DOHH2 (cell line): ENCODE results near the gene NPIPA1.
"Not testable (repeated sequence)": the region's sequence is repeated elsewhere in the genome, so short reads cannot be mapped to it uniquely, and the experiment has no call there.

Source experiments
- H3F3A ChIP-seq: fragments of 200-600 bp; sonication (generic), shearing (Covaris generic); 2 replicates; pipeline ENCODE4 v1.6.0; 2016; ENCODE audit warnings: antibody characterized with exemption, mild to moderate bottlenecking; ENCODE audit not compliant: control insufficient read depth, insufficient read depth
- H3K27ac ChIP-seq: fragments of 200-600 bp; sonication (generic); 2 replicates; pipeline ENCODE4 v1.5.1; 2014; ENCODE audit warnings: low read depth, mild to moderate bottlenecking, low read length, moderate library complexity
- H3K27me3 ChIP-seq: fragments of 200-600 bp; sonication (generic); 2 replicates; pipeline ENCODE4 v1.6.1; 2014; ENCODE audit warnings: mild to moderate bottlenecking, low read length, mixed read lengths; ENCODE audit not compliant: control insufficient read depth
- H3K36me3 ChIP-seq: fragments of 200-600 bp; sonication (generic); 2 replicates; pipeline ENCODE4 v1.6.1; 2014; ENCODE audit warnings: mild to moderate bottlenecking, low read length, moderate library complexity, mixed read lengths; ENCODE audit not compliant: control insufficient read depth
- H3K4me1 ChIP-seq: fragments of 200-600 bp; sonication (generic); 2 replicates; pipeline ENCODE4 v1.6.1; 2014; ENCODE audit warnings: mild to moderate bottlenecking, low read length, mixed read lengths; ENCODE audit not compliant: control insufficient read depth
- H3K4me2 ChIP-seq: fragments of 200-600 bp; sonication (generic); 2 replicates; pipeline ENCODE4 v1.6.0; 2014; ENCODE audit warnings: mild to moderate bottlenecking, low read length, moderate library complexity
- H3K4me3 ChIP-seq: fragments of 200-600 bp; sonication (generic); 2 replicates; pipeline ENCODE4 v1.5.1; 2014; ENCODE audit warnings: mild to moderate bottlenecking, low read length, mixed read lengths
- H3K79me2 ChIP-seq: fragments of 200-600 bp; sonication (generic); 2 replicates; pipeline ENCODE4 v1.6.1; 2014; ENCODE audit warnings: mild to moderate bottlenecking, low read length, mixed read lengths; ENCODE audit not compliant: control insufficient read depth
- H3K9me2 ChIP-seq: fragments of 200-600 bp; sonication (generic); replicated peaks from 2 replicates; pipeline ENCODE4 v1.6.1; 2014; ENCODE audit warnings: mild to moderate bottlenecking, low read length, mixed read lengths; ENCODE audit not compliant: control insufficient read depth
- H3K9me3 ChIP-seq: fragments of 200-600 bp; sonication (generic); 2 replicates; pipeline ENCODE4 v1.6.1; 2014; ENCODE audit warnings: antibody characterized with exemption, low read length, mixed read lengths; ENCODE audit not compliant: control insufficient read depth, insufficient read depth
- H4K20me1 ChIP-seq: fragments of 200-600 bp; sonication (generic); 2 replicates; pipeline ENCODE4 v1.6.0; 2014; ENCODE audit warnings: low read depth, mild to moderate bottlenecking, antibody characterized with exemption, low read length, moderate library complexity; ENCODE audit not compliant: control insufficient read depth, insufficient read depth

NPIPA1 gene

DNA sequence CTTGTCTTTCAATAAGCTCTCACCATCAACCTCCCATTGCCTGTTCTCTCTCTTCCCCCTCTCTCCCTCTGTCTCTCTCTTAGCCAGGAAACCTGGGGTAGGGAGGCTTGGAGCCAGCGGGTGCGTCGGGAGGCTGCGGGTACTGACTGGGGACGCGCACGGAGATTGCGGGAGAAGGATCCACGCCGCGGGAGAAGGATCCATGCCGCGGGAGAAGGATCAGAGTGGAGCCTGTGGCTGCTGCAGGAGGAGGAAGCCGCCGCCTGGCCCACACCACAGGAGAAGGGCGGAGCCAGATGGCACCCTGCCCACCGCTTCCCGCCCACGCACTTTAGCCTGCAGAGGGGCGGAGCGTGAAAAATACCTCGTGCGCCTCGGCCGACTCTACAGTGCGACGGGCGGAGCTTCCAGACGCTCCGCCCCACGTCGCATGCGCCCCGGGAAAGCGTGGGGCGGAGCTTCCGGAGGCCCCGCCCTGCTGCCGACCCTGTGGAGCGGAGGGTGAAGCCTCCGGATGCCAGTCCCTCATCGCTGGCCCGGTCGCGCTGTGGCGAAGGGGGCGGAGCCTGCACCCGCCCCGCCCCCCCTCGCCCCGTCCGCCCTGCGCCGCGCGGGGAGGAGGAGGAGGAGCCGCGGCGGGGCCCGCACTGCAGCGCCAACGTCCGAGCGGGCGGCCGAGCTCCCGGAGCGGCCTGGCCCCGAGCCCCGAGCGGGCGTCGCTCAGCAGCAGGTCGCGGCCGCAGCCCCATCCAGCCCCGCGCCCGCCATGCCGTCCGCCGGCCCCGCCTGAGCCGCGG is 26.2 kb upstream of the NPIPA1 start:
- not testable (repeated sequence) for H3K4me2 ChIP-seq, H3K36me3 ChIP-seq, H3K27me3 ChIP-seq, H4K20me1 ChIP-seq, H3F3A ChIP-seq, H3K9me2 ChIP-seq, H3K9me3 ChIP-seq, H3K4me1 ChIP-seq, H3K27ac ChIP-seq, H3K4me3 ChIP-seq, H3K79me2 ChIP-seq

GRCh38 chr16:14911954-14912353 is 25.3 kb upstream of the NPIPA1 start:
- not testable (repeated sequence) for H3K9me3 ChIP-seq, H3K27ac ChIP-seq, H4K20me1 ChIP-seq, H3K4me2 ChIP-seq, H3K27me3 ChIP-seq, H3K4me1 ChIP-seq, H3K9me2 ChIP-seq, H3K79me2 ChIP-seq, H3K36me3 ChIP-seq, H3F3A ChIP-seq
- peak overlapping the region; percentile 37; the same call in 1 of the 2 replicates for H3K4me3 ChIP-seq

DNA sequence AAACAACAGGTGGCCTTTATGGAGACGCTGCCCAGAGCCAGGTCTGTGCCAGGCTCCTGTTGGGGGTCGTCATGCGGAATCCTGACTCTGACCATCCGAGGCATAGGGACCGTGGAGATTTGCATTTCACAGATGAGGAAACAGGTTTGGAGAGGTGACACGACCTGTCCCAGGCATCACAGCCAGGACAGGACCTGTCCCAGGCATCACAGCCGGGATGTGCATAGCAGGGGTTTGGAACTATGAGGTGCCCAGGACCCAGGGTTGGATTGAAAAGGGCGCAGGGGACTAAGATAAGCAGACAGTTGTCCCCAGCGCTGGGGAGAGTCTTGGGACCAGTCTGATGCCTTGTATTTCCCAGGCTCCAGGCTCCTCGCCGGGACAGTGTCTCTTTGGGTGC is 24.7 kb upstream of the NPIPA1 start:
- H3K9me2 ChIP-seq, H3K4me2 ChIP-seq, H3K27ac ChIP-seq, H3F3A ChIP-seq, H3K4me1 ChIP-seq, H3K79me2 ChIP-seq, H4K20me1 ChIP-seq, H3K27me3 ChIP-seq, H3K36me3 ChIP-seq, H3K9me3 ChIP-seq, H3K4me3 ChIP-seq: not testable (repeated sequence)

DNA sequence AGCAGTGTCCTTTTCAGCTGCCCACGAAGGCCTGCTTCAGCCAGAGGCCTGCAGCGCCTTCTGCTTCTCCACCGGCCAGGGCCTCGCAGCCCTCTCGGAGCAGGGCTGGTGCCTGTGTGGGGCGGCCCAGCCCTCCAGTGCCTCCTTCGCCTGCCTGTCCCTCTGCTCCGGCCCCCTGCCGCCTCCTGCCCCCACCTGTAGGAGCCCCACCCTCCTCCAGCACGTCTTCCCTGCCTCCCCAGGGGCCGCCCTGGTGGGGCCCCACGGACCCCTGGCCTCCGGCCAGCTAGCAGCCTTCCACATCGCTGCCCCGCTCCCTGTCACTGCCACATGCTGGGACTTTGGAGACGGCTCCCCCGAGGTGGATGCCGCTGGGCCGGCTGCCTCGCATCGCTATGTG is 18.7 kb upstream of the NPIPA1 start:
- H3K27ac ChIP-seq, H3K9me2 ChIP-seq, H3K4me3 ChIP-seq, H4K20me1 ChIP-seq, H3F3A ChIP-seq, H3K79me2 ChIP-seq, H3K9me3 ChIP-seq, H3K36me3 ChIP-seq, H3K4me1 ChIP-seq, H3K4me2 ChIP-seq, H3K27me3 ChIP-seq: not testable (repeated sequence)

DNA sequence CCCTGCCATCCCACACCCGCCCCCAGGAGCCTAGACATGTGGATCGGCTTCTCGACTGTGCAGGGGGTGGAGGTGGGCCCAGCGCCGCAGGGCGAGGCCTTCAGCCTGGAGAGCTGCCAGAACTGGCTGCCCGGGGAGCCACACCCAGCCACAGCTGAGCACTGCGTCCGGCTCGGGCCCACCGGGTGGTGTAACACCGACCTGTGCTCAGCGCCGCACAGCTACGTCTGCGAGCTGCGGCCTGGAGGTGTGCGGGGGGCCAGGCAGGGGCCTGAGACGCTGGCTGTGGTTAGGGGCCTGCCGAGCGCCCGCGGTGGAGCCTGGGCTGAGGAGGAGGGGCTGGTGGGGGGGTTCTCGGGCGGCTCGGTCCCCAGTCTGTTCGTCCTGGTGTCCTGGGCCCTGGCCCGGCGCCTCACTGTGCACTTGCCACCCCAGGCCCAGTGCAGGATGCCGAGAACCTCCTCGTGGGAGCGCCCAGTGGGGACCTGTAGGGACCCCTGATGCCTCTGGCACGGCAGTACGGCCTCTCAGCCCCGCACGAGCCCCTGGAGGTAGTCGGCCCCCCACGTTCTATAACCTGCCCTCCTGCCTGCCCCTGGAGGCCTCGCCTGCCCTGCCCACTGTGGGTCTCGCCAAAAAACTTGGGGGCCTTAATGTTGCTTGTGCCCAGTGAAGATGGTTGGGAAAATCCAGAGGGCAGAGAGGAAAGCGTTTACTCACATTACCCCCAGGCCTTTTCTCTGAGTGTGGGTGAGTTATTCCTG is 17.2 kb upstream of the NPIPA1 start:
- H3K27ac ChIP-seq, H3K27me3 ChIP-seq, H3F3A ChIP-seq, H3K4me2 ChIP-seq, H3K79me2 ChIP-seq, H3K36me3 ChIP-seq, H3K4me1 ChIP-seq, H3K4me3 ChIP-seq, H4K20me1 ChIP-seq, H3K9me3 ChIP-seq, H3K9me2 ChIP-seq: not testable (repeated sequence)

GRCh38 chr16:14922285-14922684 is 15.0 kb upstream of the NPIPA1 start:
- not testable (repeated sequence) for H3K9me2 ChIP-seq, H3K27ac ChIP-seq, H3K9me3 ChIP-seq, H3F3A ChIP-seq, H3K36me3 ChIP-seq, H4K20me1 ChIP-seq, H3K4me3 ChIP-seq, H3K27me3 ChIP-seq, H3K79me2 ChIP-seq, H3K4me1 ChIP-seq, H3K4me2 ChIP-seq

DNA sequence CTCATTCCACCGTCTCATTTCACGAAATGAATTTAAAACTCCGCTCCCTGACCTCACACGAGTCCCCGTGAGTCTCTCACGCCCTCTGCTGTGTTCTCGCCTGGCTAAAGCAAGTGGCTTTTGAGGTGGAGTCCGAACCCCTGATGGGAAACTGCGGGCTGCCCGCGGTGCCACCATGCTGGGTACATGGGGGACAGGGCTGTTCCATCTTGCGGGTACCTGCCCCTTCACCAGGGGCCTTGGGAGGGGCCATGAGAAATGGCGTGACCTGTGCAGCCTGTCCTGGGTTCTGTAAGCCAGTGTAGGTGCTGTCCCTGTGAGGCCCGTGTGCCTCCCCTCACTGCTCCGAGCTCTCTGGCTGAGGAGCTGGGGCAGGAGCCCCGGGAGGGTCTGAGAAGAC is 14.3 kb upstream of the NPIPA1 start:
- not testable (repeated sequence) for H3K4me1 ChIP-seq, H3K9me2 ChIP-seq, H3F3A ChIP-seq, H3K79me2 ChIP-seq, H3K9me3 ChIP-seq, H3K27ac ChIP-seq, H3K4me3 ChIP-seq, H3K36me3 ChIP-seq, H3K4me2 ChIP-seq, H3K27me3 ChIP-seq, H4K20me1 ChIP-seq

- H3F3A ChIP-seq, H3K27ac ChIP-seq, H3K79me2 ChIP-seq, H3K36me3 ChIP-seq, H3K9me3 ChIP-seq, H3K4me2 ChIP-seq, H3K4me3 ChIP-seq, H4K20me1 ChIP-seq, H3K27me3 ChIP-seq, H3K9me2 ChIP-seq, H3K4me1 ChIP-seq: not testable (repeated sequence)
Observed at GRCh38 chr16:14923394-14924088, 13.7 kb upstream of the NPIPA1 start.
